Uterus (tissue), 4 donors: Measurements from ENCODE around the gene CTPS2. TPM values are rescaled to one million over a fixed set of nuclear protein-coding genes. Genes with fewer than 3 reads are reported as not detected.
"Not testable (repeated sequence)": the region's sequence is repeated elsewhere in the genome, so short reads cannot be mapped to it uniquely, and the experiment has no call there.

ENCODE experiments used
- DNase-seq, 2 donors: peaks; one replicate each; pipeline ENCODE4 v3.0.0-alpha.2; 2019 to 2020
- H3K27ac ChIP-seq, 2 donors: fragments of 200-600 bp; sonication (generic); 1 replicate in 1 of 2; 2 replicates in 1 of 2; pipeline ENCODE4 v1.5.1; 2016 to 2018
- H3K27me3 ChIP-seq, 2 donors: fragments of 200-600 bp; sonication (generic); one replicate each; pipeline ENCODE4 v1.5.1; 2018 to 2019; ENCODE audit warnings: control low read depth in 1 of 2
- H3K36me3 ChIP-seq, 2 donors: fragments of 200-600 bp; sonication (generic); one replicate each; pipeline ENCODE4 v1.5.1; 2019; ENCODE audit warnings: control low read depth in 1 of 2
- H3K4me1 ChIP-seq, 2 donors: fragments of 200-600 bp; sonication (generic); one replicate each; pipeline ENCODE4 v1.5.1; 2018 to 2019; ENCODE audit warnings: control low read depth in 1 of 2
- H3K4me3 ChIP-seq, 2 donors: fragments of 200-600 bp; sonication (generic); 1 replicate in 1 of 2; 2 replicates in 1 of 2; pipeline ENCODE4 v1.5.1; 2018 to 2019; ENCODE audit warnings: mild to moderate bottlenecking in 1 of 2
- H3K9me3 ChIP-seq, 2 donors: fragments of 200-600 bp; sonication (generic); one replicate each; pipeline ENCODE4 v1.5.1; 2019; ENCODE audit warnings: control low read depth in 1 of 2
- POLR2A ChIP-seq, 2 donors: fragments of 450-650 bp; IDR thresholded peaks; one replicate each; pipeline ENCODE4 v1.6.1; 2016; ENCODE audit warnings: antibody characterized with exemption in 2 of 2, mild to moderate bottlenecking in 1 of 2, moderate library complexity in 1 of 2
- intact Hi-C: fragments of 100-400 bp; cut with DNase I; formaldehyde crosslinking; loops from one replicate; pipeline ENCODE4 v1.15.1; 2023; ENCODE audit warnings: low total_unique reads
- total RNA-seq, 4 donors: library from RNA; depleted of rRNA in 3 of 4; stranded (reverse); fragments of >200 nt in 3 of 4; gene quantifications; one replicate each; pipeline versions ENCODE4 v1.1.0 to v1.2.4, GENCODE V29; 2014 to 2023
- TF ChIP-seq, protein P1 (sequence below), 4 experiments: fragments of 200-600 bp in 2 of 4; fragments of 450-650 bp in 2 of 4; sonication (generic) in 2 of 4; IDR thresholded peaks; one replicate each; pipeline ENCODE4 v1.5.1; 2016 to 2019; ENCODE audit warnings: antibody characterized with exemption in 4 of 4, mild to moderate bottlenecking in 2 of 4, moderate library complexity in 1 of 4
- donor health status: DM: yes; HTN: yes; CAD: no.

Gene CTPS2
- total RNA-seq, 4 donors from 2014 or later, result 7.1 to 48.9 (median 14.8) TPM

- Histone ChIP-seq H3K4me1 (no peaks in the 10 kb centered on the region), H3K27ac (no peak overlapping the region), H3K27me3 (no peaks in the 10 kb centered on the region), H3K4me3 (no peak overlapping the region), H3K36me3 (no peaks in the 10 kb centered on the region), H3K9me3 (no peaks in the 10 kb centered on the region)
- TF ChIP-seq POLR2A (IDR thresholded peaks at IDR 0.05), result no peak
- TF ChIP-seq, protein P1, sequence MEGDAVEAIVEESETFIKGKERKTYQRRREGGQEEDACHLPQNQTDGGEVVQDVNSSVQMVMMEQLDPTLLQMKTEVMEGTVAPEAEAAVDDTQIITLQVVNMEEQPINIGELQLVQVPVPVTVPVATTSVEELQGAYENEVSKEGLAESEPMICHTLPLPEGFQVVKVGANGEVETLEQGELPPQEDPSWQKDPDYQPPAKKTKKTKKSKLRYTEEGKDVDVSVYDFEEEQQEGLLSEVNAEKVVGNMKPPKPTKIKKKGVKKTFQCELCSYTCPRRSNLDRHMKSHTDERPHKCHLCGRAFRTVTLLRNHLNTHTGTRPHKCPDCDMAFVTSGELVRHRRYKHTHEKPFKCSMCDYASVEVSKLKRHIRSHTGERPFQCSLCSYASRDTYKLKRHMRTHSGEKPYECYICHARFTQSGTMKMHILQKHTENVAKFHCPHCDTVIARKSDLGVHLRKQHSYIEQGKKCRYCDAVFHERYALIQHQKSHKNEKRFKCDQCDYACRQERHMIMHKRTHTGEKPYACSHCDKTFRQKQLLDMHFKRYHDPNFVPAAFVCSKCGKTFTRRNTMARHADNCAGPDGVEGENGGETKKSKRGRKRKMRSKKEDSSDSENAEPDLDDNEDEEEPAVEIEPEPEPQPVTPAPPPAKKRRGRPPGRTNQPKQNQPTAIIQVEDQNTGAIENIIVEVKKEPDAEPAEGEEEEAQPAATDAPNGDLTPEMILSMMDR (IDR thresholded peaks at IDR 0.05), result no peak
- intact Hi-C loops, result no loop called here
- DNase-seq, result no peak
Measured at GRCh38 chrX:16586377-16587112, 125.9 kb downstream of the CTPS2 start.

GRCh38 chrX:16585486-16586376 is 126.7 kb downstream of the CTPS2 start:
- intact Hi-C loops, result no loop called here
- H3K36me3 ChIP-seq, result no peaks in the 10 kb centered on the region
- no peak for TF ChIP-seq POLR2A (IDR thresholded peaks at IDR 0.05)
- TF ChIP-seq, protein P1 (IDR thresholded peaks at IDR 0.05), result no peak
- no peak overlapping the region for H3K27ac ChIP-seq
- H3K4me3 ChIP-seq, result no peak overlapping the region
- no peak for DNase-seq
- no peaks in the 10 kb centered on the region for H3K27me3 ChIP-seq
- no peaks in the 10 kb centered on the region for H3K4me1 ChIP-seq
- no peaks in the 10 kb centered on the region for H3K9me3 ChIP-seq

DNA sequence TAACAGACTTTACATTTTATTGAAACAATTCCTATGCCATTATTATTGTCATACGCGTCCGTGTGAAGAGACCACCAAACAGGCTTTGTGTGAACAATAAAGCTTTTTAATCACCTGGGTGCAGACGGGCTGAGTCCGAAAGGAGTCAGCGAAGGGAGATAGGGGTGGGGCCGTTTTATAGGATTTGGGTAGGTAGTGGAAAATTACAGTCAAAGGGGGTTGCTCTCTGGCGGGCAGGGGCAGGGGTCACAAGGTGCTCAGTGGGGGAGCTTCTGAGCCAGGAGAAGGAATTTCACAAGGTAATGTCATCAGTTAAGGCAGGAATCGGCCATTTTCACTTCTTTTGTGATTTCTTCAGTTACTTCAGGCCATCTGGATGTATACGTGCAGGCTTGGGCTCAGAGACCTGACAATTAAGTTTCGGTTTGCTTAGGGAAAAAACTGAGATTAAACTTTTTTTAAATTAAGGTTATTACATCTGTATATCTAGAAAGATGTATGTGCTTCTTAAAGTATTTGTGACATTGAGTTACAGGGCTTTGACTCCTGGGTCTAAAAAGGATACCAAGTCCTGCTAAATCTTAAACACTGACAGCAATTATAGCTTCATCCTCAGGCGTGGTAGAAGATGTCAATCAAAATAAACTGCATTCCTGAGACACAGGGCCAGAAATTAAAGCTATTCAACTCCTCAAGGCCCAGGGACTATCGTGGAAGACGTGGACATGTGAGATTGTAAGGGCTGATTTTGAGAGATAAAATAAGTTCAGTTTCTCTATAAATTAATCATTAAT is 132.3 kb downstream of the CTPS2 start:
- H3K4me3 ChIP-seq, H3K4me1 ChIP-seq, intact Hi-C loops, H3K9me3 ChIP-seq, H3K27me3 ChIP-seq, H3K27ac ChIP-seq, H3K36me3 ChIP-seq, DNase-seq: not testable (repeated sequence)

- H3K4me3 ChIP-seq, result no peak overlapping the region
- no peaks in the 10 kb centered on the region for H3K36me3 ChIP-seq
- intact Hi-C loops, result loop anchor here (10.0 kb wide), 1 partner anchor 575 kb away; no protein-coding TSS in a partner anchor
- no peaks in the 10 kb centered on the region for H3K9me3 ChIP-seq
- no peak for DNase-seq
- TF ChIP-seq, protein P1 (IDR thresholded peaks at IDR 0.05), result no peak
- no peak for TF ChIP-seq POLR2A (IDR thresholded peaks at IDR 0.05)
- H3K27me3 ChIP-seq, result no peaks in the 10 kb centered on the region
- no peak overlapping the region for H3K27ac ChIP-seq
- H3K4me1 ChIP-seq, result no peaks in the 10 kb centered on the region
Measured at GRCh38 chrX:16579517-16579916, 133.0 kb downstream of the CTPS2 start.

GRCh38 chrX:16578218-16578617 is 134.3 kb downstream of the CTPS2 start:
- no peaks in the 10 kb centered on the region for H3K27me3 ChIP-seq
- H3K27ac ChIP-seq, result no peak overlapping the region
- no peak for DNase-seq
- H3K4me1 ChIP-seq, result no peaks in the 10 kb centered on the region
- no peaks in the 10 kb centered on the region for H3K36me3 ChIP-seq
- TF ChIP-seq POLR2A (IDR thresholded peaks at IDR 0.05), result no peak
- TF ChIP-seq, protein P1 (IDR thresholded peaks at IDR 0.05), result no peak
- intact Hi-C loops, result loop anchor here (10.0 kb wide), 1 partner anchor 577 kb away; no protein-coding TSS in a partner anchor
- no peak overlapping the region for H3K4me3 ChIP-seq
- H3K9me3 ChIP-seq, result no peaks in the 10 kb centered on the region
